GM19328 (cell line): ENCODE measurements around the gene CDCP2.
"Not testable (repeated sequence)": the region's sequence is repeated elsewhere in the genome, so short reads cannot be mapped to it uniquely, and the experiment has no call there.

Source experiments
- ATAC-seq: cut with Tn5 transposase; IDR thresholded peaks from one replicate; pipeline ENCODE4 v1.9.1; 2021; ENCODE audit warnings: mild to moderate bottlenecking, moderate library complexity; ENCODE audit not compliant: unreplicated experiment

Gene CDCP2

GRCh38 chr1:54118704-54119103 lies 34.1 kb downstream of the CDCP2 start:
- no peak for ATAC-seq

- no peak for ATAC-seq
Observed at GRCh38 chr1:54117815-54118563, 34.8 kb downstream of the CDCP2 start.

GRCh38 chr1:54115520-54115919 lies 37.3 kb downstream of the CDCP2 start:
- ATAC-seq = no peak

DNA sequence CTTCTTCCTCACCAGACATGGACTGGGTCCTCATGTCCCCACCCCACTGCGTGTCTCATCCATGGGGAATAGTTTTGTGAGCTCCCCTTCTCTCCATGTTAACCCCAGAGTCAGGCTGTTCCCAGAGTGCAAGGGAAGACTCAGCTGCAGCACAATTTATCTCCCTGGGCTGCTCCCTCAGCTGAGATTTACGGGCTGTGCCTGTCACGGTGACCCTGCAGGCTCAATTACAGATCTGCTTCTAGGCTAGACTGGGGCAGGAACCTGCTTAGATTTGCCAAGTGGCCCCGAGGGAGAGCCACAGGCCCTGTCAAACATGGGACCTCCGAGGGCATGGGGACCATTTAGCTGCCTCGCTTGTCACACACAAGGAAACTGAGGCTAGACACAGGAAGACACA lies 37.8 kb downstream of the CDCP2 start:
- no peak for ATAC-seq

- no peak for ATAC-seq
Observed at GRCh38 chr1:54114001-54114400, 38.8 kb downstream of the CDCP2 start.

DNA sequence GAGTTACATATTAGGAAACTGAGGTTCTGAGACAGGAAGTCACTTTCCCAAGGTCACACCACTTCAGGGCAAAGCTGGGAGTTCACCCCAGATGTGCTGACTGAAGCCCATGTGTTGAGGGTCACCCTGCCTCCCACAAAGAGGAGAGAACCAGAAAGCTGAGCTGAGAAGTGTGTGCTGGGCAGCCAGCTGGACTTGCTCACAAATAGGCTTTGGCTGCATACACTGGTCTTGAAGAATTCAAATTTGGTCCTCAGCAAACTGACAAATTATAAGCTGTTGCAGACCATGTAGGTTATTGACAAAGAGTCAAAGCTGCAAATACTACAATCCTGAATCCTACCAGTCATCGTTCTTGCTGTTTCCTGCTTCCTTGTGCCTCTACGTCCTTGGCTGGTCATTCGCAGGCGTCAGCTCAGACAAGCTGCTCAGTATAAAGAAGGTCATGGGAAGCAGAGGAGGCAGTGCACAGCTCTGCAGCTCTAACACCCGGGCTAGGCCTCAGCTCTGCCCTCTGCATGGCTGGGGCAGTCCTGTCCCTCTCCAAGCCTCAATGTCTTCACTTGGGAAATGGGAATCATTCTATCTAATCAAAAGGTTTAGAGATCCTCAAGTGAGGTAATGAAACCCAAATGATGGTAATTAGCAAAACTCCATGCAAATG lies 40.0 kb downstream of the CDCP2 start:
- ATAC-seq = no peak

DNA sequence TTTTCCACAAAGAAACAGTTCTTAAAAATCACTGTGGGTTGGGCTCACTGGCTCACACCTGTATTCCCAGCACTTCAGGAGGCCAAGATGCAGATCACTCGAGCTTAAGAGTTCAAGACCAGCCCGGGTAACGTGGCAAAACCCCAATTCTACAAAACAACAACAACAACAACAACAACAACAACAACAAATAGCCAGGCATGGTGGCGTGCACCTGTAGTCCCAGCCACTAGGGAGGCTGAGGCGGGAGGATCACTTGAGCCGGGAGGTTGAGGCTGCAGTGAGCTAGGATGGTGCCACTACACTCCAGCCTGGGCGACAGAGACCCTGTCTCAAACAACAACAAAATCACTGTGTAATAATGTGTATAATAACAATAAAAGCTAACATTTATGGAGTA lies 40.8 kb downstream of the CDCP2 start:
- ATAC-seq = no peak

DNA sequence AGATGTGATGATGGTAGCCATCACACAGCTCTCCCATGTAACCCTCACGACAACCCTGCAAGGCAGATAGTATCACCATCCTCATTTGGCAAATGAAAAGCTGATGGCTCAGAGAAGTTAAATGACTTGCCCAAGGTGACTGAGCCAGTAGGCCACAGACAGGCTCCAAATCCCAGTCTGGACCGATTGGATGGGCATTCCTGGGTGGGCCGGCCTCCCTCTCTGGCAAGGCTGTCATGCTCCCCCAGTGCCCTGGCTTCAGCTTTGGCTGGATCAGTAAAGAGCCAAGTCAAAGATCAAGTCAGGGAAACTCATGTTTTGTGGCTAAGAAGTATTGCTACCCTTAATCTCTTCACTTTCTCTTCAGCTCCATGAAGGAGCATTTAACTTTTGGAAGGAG lies 41.2 kb downstream of the CDCP2 start:
- no peak for ATAC-seq

GRCh38 chr1:54110996-54111395 lies 41.8 kb downstream of the CDCP2 start:
- ATAC-seq = no peak

- no peak for ATAC-seq
Observed at GRCh38 chr1:54109129-54110090, 43.4 kb downstream of the CDCP2 start.

- ATAC-seq = no peak
Observed at GRCh38 chr1:54108156-54108555, 44.6 kb downstream of the CDCP2 start.

DNA sequence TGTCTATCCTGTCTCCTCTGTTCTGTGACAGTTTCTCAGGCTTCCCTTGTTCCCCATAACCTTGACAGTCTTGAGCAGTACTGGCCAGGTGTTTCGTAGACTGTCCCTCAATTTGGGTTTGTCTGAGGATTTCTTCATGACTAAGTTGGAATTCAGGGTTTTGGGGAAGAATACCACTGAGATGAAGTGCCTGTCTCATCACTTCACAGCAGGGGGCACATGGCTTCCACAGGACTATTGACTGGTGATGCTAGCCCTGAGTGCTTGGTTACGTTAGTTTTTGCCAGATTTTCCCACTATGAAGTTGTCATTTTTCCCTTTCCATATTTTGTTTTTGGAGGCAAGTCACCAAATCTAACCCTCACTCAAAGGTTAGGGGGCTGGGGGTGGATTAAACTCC lies 45.7 kb downstream of the CDCP2 start:
- ATAC-seq = no peak

DNA sequence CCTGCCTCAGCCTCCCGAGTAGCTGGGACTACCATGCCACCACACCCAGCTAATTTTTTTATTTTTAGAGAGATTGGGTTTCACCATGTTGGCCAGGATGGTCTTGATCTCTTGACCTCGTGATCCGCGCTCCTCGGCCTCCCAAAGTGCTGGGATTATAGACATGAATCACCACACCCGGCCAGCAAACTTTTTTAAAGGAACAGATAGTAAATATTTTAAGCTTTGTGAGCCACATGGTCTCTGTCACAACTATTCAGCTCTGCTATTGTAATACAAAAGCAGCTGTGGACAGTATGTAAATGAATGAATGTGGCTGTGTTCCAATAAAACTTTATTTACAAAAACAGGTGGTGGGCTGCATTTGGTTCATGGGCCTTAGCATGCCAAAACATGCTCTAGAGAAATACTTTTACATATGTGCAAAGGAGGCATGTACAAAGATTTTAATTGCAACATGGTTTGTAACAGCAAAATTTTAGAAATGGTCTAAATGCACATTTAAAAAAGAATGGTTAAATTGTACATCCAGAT lies 47.0 kb downstream of the CDCP2 start:
- ATAC-seq = no peak

GRCh38 chr1:54105080-54105479 lies 47.7 kb downstream of the CDCP2 start:
- no peak for ATAC-seq

- not testable (repeated sequence) for ATAC-seq
Observed at GRCh38 chr1:54104613-54105012, 48.2 kb downstream of the CDCP2 start.

- no peak for ATAC-seq
Observed at GRCh38 chr1:54103414-54103813, 49.4 kb downstream of the CDCP2 start.

GRCh38 chr1:54100500-54100899 lies 52.3 kb downstream of the CDCP2 start:
- no peak for ATAC-seq

DNA sequence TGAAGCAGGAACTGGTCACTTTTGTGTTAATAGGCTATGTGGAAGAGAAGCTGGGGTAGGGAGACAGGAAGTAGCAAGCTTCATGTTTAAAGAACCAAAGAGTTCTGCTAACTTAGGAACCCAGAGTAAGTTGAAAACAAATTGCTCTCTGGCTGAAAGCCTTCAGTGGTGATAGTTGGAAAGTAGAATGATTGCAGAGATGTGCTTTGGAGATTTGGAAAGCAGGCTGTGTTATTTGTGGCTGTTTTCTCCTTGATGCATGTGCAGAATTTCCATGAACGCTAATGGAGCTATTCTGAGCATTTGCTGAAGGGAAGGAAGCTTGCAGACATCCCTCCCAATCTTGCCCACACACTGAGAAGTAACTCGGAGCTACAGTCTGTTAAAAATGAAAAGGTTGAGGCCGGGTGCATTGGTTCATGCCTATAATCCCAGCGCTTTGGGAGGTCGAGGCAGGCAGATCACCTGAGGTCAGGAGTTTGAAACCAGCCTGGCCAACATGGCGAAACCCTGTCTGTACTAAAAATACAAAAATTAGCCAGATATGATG lies 53.7 kb downstream of the CDCP2 start:
- ATAC-seq = no peak

GRCh38 chr1:54096877-54097240 lies 55.9 kb downstream of the CDCP2 start:
- ATAC-seq = no peak

GRCh38 chr1:54096227-54096876 lies 56.4 kb downstream of the CDCP2 start:
- no peak for ATAC-seq
